ENCODE data around the gene TMEM95. TPM values are rescaled to one million over a fixed set of nuclear protein-coding genes. Genes with fewer than 3 reads are reported as not detected.
A peak's percentile ranks its signal among the peaks of the same experiment; 100 is the strongest.

The TMEM95 gene
- not detected for total RNA-seq

DNA sequence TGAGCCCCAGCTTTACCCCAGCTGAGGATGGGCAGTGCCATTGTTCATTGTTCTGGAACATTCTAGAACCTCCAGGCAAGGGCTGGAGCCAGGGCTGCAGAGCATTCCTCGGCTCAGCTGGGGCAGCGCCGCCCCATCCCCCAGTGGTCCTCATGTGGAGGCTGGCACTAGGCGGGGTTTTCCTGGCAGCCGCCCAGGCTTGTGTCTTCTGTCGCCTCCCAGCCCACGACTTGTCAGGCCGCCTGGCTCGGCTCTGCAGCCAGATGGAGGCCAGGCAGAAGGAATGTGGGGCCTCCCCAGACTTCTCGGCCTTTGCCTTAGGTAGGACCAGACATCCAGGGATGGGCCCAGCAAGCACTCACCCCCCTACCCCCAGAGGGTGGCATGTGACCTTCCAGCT is at the start of gene TMEM95:
Gene TMEM95 (plus strand): TSS at position 104 of the 400 bp plus-strand sequence. CDS start 49 bp downstream, at position 153.
- Histone ChIP-seq H3K27me3 (no peaks in the 10 kb centered on the region), H3K36me3 (no peaks in the 10 kb centered on the region), H3K4me3 (peak within 1 kb of the TSS in 1 of 2 donors; percentile 98), H3K9me3 (no peaks in the 10 kb centered on the region), H3K27ac (peak within 1 kb of the TSS; percentile 4 to 24), H3K4me1 (peaks cover 11 to 27% of the 10 kb centered on the region in 2 donors)
- TF ChIP-seq CTCF (IDR thresholded peaks at IDR 0.05) = no peak
- intact Hi-C loops (cut with DNase I) = no loop called here
- no peak for DNase-seq (ENCODE audit: low spot score in 2 of 2)

- Histone ChIP-seq H3K4me1 (peaks cover 3 to 26% of the 10 kb centered on the region in 2 donors), H3K27ac (peak within 1 kb of the TSS; percentile 97 to 100), H3K4me3 (peak within 1 kb of the TSS; percentile 76 to 99), H3K36me3 (peaks cover 25 to 27% of the 10 kb centered on the region in 2 donors), H3K27me3 (no peaks in the 10 kb centered on the region), H3K9me3 (no peaks in the 10 kb centered on the region)
- DNase-seq (ENCODE audit: low spot score in 2 of 2) = peak; percentile 98 to 99
- no peak for TF ChIP-seq CTCF (IDR thresholded peaks at IDR 0.05)
- intact Hi-C loops (cut with DNase I) = loop anchor here (1.0 to 5.0 kb wide), 3 partner anchors 54 to 380 kb away; partner anchors contain the start of genes ELP5, PHF23, TP53 and WRAP53
Observed at GRCh38 chr17:7306911-7307685, 47.9 kb upstream of the TMEM95 start, which contains the start of gene EIF5A. TSS of gene EIF5A (plus strand) at chr17:7307628. CDS start at chr17:7309636, 2,008 bp downstream.

DNA sequence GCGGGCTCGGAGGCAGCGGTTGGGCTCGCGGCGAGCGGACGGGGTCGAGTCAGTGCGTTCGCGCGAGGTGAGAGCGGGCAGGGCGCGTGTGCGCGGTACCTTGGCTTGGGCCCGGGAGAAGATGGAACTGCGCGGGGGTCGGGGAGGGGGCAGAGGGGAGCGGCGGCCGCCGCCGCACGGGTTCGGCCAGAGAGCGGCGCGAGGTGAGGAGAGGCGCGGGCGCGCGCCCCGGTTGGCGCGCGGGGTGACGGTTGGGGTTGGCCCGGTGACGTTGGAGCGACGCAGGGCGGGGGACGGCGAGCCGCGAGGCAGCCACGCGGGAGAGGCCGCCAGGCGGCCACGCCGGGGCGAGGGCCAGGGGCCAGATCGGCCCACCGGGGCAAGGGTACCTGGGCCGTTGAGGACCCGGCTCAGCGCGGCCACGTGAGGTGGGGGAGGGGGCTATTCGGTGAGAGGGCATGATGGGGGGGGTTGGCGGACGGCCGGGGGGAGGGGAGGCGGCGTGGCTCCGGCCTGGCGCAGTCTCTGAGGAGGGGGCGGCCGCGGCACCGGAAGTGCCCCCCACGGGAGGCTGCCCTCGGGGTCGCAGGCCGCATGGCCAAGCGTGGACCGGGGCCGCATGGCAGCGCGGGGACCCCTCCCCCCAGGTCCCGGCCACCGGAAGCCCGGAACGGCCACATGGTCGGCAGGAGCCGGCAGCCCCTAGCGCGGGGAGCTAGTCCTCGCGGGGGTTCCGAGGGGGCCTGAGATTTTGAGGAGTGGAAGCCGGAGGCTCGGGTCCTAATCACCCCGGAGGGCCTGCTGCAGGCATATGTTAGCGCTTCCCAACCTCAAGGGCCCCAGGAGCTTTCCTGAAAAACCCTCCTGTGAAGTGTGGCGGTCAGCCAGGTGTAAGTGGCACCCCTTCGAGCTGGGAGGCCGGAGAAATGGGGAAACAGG is 47.0 kb upstream of the TMEM95 start:
- TF ChIP-seq CTCF (IDR thresholded peaks at IDR 0.05) = no peak
- no peak for DNase-seq (ENCODE audit: low spot score in 2 of 2)
- Histone ChIP-seq H3K27me3 (no peaks in the 10 kb centered on the region), H3K9me3 (no peaks in the 10 kb centered on the region), H3K36me3 (peaks cover 34 to 35% of the 10 kb centered on the region in 2 donors), H3K4me1 (peaks cover 3 to 28% of the 10 kb centered on the region in 2 donors), H3K27ac (peak overlapping the region; percentile 97 to 100), H3K4me3 (peak overlapping the region; percentile 76 to 99)
- intact Hi-C loops (cut with DNase I) = loop anchor here (1.0 to 5.0 kb wide), 4 partner anchors 43 to 379 kb away; partner anchors contain the start of genes ELP5, PHF23, TP53 and WRAP53

DNA sequence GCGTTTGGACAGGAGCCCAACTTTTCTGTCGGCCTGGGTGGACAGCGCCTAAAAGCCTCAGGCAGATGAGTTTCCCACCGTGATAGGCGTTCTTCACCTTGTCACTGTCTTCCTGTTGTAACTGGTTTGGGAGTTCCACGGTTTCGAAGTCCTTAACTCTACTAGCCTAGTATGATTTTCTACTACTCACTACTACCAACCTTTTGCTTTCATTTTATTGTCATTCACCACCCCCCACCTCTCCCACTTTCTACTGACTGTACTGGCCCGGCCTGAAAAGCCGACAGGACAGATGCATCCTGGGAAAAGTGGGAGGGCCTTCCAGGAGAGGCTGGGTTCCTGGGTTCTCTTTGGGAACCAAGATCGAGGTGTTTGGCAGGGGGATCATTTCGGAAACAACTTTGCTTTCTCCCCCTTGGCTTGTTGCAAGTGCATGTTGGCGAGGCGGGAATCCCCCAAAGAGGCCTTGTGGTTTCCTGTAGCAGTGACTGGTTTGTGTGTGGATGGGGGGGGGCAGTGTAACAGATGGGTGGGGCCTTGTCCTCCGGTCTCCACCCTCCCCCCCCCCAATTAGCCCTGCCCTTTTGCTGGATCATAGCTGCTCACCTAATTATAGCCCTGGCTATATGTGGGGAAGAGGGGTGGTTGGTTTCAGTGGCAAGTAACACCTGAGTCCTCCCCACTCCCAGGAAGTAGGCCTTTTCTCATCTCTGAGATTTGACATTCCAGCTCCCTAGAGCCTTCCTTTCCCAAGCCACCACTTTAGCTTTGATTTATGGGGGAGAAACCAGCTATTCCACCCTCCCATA is 46.1 kb upstream of the TMEM95 start:
- H3K4me3 ChIP-seq = peak overlapping the region; percentile 76 to 99
- intact Hi-C loops (cut with DNase I) = loop anchor here (2.0 to 5.0 kb wide), 2 partner anchors 42 to 378 kb away; partner anchors contain the start of genes TP53 and WRAP53
- no peak for TF ChIP-seq CTCF (IDR thresholded peaks at IDR 0.05)
- H3K27me3 ChIP-seq = no peaks in the 10 kb centered on the region
- peak overlapping the region; percentile 97 to 100 for H3K27ac ChIP-seq
- peaks cover 6 to 37% of the 10 kb centered on the region in 2 donors for H3K4me1 ChIP-seq
- H3K36me3 ChIP-seq = peaks cover 43 to 44% of the 10 kb centered on the region in 2 donors
- DNase-seq (ENCODE audit: low spot score in 2 of 2) = peak in 1 of 2 donors; percentile 88
- no peaks in the 10 kb centered on the region for H3K9me3 ChIP-seq
